Large intestine (tissue), 3 donors: ENCODE results near the gene SEMA5A. TPM values are rescaled to one million over a fixed set of nuclear protein-coding genes. Genes with fewer than 3 reads are reported as not detected.
A peak's percentile ranks its signal among the peaks of the same experiment; 100 is the strongest.
"Not testable (repeated sequence)": the region's sequence is repeated elsewhere in the genome, so short reads cannot be mapped to it uniquely, and the experiment has no call there.

Source experiments
- DNase-seq, 2 donors: peaks; one replicate each; pipeline versions ENCODE4 v3.0.0 to v3.0.0-alpha.2; 2013
- H3K27ac ChIP-seq: one replicate; pipeline ENCODE4 v1.5.1; 2013; ENCODE audit warnings: low read length
- H3K27me3 ChIP-seq: 2 replicates; pipeline ENCODE4 v1.6.1; 2013; ENCODE audit warnings: low read length; ENCODE audit not compliant: control insufficient read depth, insufficient read depth
- H3K36me3 ChIP-seq: 2 replicates; pipeline ENCODE4 v1.6.1; 2013; ENCODE audit warnings: low read length; ENCODE audit not compliant: control insufficient read depth, insufficient read depth
- H3K4me1 ChIP-seq: one replicate; pipeline ENCODE4 v1.6.1; 2013; ENCODE audit warnings: low read length; ENCODE audit not compliant: control insufficient read depth, insufficient read depth
- H3K4me3 ChIP-seq: one replicate; pipeline ENCODE4 v1.5.1; 2013; ENCODE audit warnings: low read length
- H3K9me3 ChIP-seq: one replicate; pipeline ENCODE4 v1.6.1; 2013; ENCODE audit warnings: mild to moderate bottlenecking, low read depth, low read length, moderate library complexity; ENCODE audit not compliant: control insufficient read depth
- WGBS: methylation state at CpG from one replicate; pipeline ENCODE4 v1.1.5; 2013; ENCODE audit warnings: low lambda C conversion rate; ENCODE audit not compliant: insufficient coverage; 5-methylcytosine and 5-hydroxymethylcytosine counted together
- polyA plus RNA-seq: library from polyadenylated mRNA; unstranded; fragments of 120-200 nt; gene quantifications from one replicate; pipeline ENCODE4 v1.2.1, GENCODE V29; 2013

SEMA5A gene
- polyA plus RNA-seq, 1 donor, result 11.9 TPM

- Histone ChIP-seq H3K36me3 (peaks cover 3% of the 10 kb centered on the region), H3K9me3 (no peaks in the 10 kb centered on the region), H3K27me3 (no peaks in the 10 kb centered on the region), H3K4me1 (no peaks in the 10 kb centered on the region), H3K27ac (no peak overlapping the region), H3K4me3 (no peak overlapping the region)
- no peak for DNase-seq
- no CpG with 5 or more reads among the region's 2 CpGs for WGBS
These were observed 175.6 kb downstream of the SEMA5A start for GRCh38 chr5:9370256-9370655.

GRCh38 chr5:9365512-9365911 lies 180.4 kb downstream of the SEMA5A start:
- DNase-seq, result no peak
- Histone ChIP-seq H3K36me3 (no peaks in the 10 kb centered on the region), H3K4me1 (no peaks in the 10 kb centered on the region), H3K27me3 (no peaks in the 10 kb centered on the region), H3K4me3 (no peak overlapping the region), H3K27ac (no peak overlapping the region), H3K9me3 (no peaks in the 10 kb centered on the region)
- WGBS, result no CpG with 5 or more reads among the region's 1 CpG

- no peaks in the 10 kb centered on the region for H3K27me3 ChIP-seq
- H3K4me3 ChIP-seq, result no peak overlapping the region
- H3K27ac ChIP-seq, result no peak overlapping the region
- 100% methylated on average over 1 of the region's 2 CpGs for WGBS
- H3K9me3 ChIP-seq, result no peaks in the 10 kb centered on the region
- H3K36me3 ChIP-seq, result no peaks in the 10 kb centered on the region
- H3K4me1 ChIP-seq, result no peaks in the 10 kb centered on the region
- no peak for DNase-seq
These were observed 182.4 kb downstream of the SEMA5A start for GRCh38 chr5:9363449-9363848.

GRCh38 chr5:9363026-9363425 lies 182.8 kb downstream of the SEMA5A start:
- Histone ChIP-seq H3K27ac (no peak overlapping the region), H3K27me3 (no peaks in the 10 kb centered on the region), H3K36me3 (no peaks in the 10 kb centered on the region), H3K4me1 (no peaks in the 10 kb centered on the region), H3K4me3 (no peak overlapping the region), H3K9me3 (no peaks in the 10 kb centered on the region)
- DNase-seq, result no peak
- no CpG with 5 or more reads among the region's 2 CpGs for WGBS

- no peaks in the 10 kb centered on the region for H3K4me1 ChIP-seq
- no peak for DNase-seq
- WGBS, result 92% methylated on average over 2 of the region's 3 CpGs
- H3K4me3 ChIP-seq, result no peak overlapping the region
- H3K36me3 ChIP-seq, result no peaks in the 10 kb centered on the region
- H3K9me3 ChIP-seq, result no peaks in the 10 kb centered on the region
- no peak overlapping the region for H3K27ac ChIP-seq
- no peaks in the 10 kb centered on the region for H3K27me3 ChIP-seq
These were observed 183.3 kb downstream of the SEMA5A start for GRCh38 chr5:9362600-9362999.

- Histone ChIP-seq H3K4me1 (no peaks in the 10 kb centered on the region), H3K27ac (no peak overlapping the region), H3K4me3 (no peak overlapping the region), H3K9me3 (no peaks in the 10 kb centered on the region), H3K27me3 (no peaks in the 10 kb centered on the region), H3K36me3 (no peaks in the 10 kb centered on the region)
- peak; percentile 36 to 63 for DNase-seq
- no CpG with 5 or more reads among the region's 8 CpGs for WGBS
These were observed 184.0 kb downstream of the SEMA5A start for GRCh38 chr5:9361835-9362234.

- Histone ChIP-seq H3K9me3 (no peaks in the 10 kb centered on the region), H3K36me3 (no peaks in the 10 kb centered on the region), H3K27ac (no peak overlapping the region), H3K4me3 (no peak overlapping the region), H3K27me3 (no peaks in the 10 kb centered on the region), H3K4me1 (peaks cover 13% of the 10 kb centered on the region)
- no CpG with 5 or more reads among the region's 2 CpGs for WGBS
- DNase-seq, result no peak
These were observed 186.8 kb downstream of the SEMA5A start for GRCh38 chr5:9358961-9359685.

GRCh38 chr5:9356351-9356825 lies 189.5 kb downstream of the SEMA5A start:
- no CpG with 5 or more reads among the region's 5 CpGs for WGBS
- Histone ChIP-seq H3K4me3 (no peak overlapping the region), H3K36me3 (no peaks in the 10 kb centered on the region), H3K27me3 (no peaks in the 10 kb centered on the region), H3K9me3 (no peaks in the 10 kb centered on the region), H3K4me1 (peaks cover 22% of the 10 kb centered on the region), H3K27ac (no peak overlapping the region)
- no peak for DNase-seq

- H3K27ac ChIP-seq, result peak overlapping the region; percentile 75
- peak; percentile 52 to 60 for DNase-seq
- H3K36me3 ChIP-seq, result no peaks in the 10 kb centered on the region
- H3K9me3 ChIP-seq, result no peaks in the 10 kb centered on the region
- peaks cover 29% of the 10 kb centered on the region for H3K4me1 ChIP-seq
- no peak overlapping the region for H3K4me3 ChIP-seq
- no peaks in the 10 kb centered on the region for H3K27me3 ChIP-seq
- WGBS, result 78% methylated on average over 3 of the region's 7 CpGs
These were observed 191.4 kb downstream of the SEMA5A start for GRCh38 chr5:9354336-9355081.

- not testable (repeated sequence) for H3K27me3 ChIP-seq, DNase-seq, H3K9me3 ChIP-seq, H3K4me3 ChIP-seq, H3K27ac ChIP-seq, H3K36me3 ChIP-seq
- peaks cover 39% of the 10 kb centered on the region for H3K4me1 ChIP-seq
These were observed 192.8 kb downstream of the SEMA5A start for GRCh38 chr5:9353048-9353447.
